ENCODE results near the gene CEP85. TPM values are rescaled to one million over a fixed set of nuclear protein-coding genes. Genes with fewer than 3 reads are reported as not detected.

CEP85 gene
- total and polyA plus RNA-seq, 2 of the 13 experiments (the other 11 are each of a cell fraction or from before 2014, with no cell fraction given) = 16.1 to 26.7 TPM

DNA sequence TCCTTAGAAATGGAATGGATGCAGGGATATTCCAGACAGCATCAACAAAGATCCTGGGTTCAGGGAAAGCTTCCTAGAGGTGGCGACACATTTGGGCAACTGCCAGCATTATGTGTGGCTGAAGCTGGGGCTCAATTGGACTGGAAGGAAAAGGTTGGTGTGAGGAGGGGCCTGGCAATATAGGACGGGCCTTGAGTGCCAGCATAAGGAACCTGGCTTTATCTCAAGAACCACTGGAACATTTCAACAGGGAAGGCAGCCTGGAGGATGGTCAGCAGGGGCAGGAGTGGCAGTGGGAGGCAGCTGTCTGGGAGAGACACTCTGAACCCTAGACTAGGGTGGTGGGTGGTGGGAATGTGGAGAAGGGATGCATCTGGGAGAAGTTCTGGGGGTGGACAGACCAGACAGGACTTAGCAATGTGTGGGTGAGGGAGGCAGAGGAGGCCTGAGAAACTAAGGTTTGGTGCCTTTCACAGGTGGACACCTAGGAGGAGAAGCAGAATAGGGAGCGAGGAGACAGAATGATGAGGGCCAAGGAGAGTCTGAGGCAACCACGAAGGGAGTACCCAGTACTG is 49.4 kb downstream of the CEP85 start:
- no peak for TF ChIP-seq KDM6A (CRISPR knock-in tag; IDR thresholded peaks at IDR 0.05; ENCODE audit: low read depth)
- no peak for TF ChIP-seq POLR2A (IDR thresholded peaks at IDR 0.05; ENCODE audit: insufficient read depth in 1 of 2, low read depth in 2 of 2, low read length in 2 of 2)
- TF ChIP-seq FOXC1 (CRISPR knock-in tag; IDR thresholded peaks at IDR 0.05; ENCODE audit: borderline replicate concordance) = no peak
- no peak for TF ChIP-seq RFX5 (IDR thresholded peaks at IDR 0.05; ENCODE audit: low read depth, low read length)
- no peak for TF ChIP-seq NCOR1 (IDR thresholded peaks at IDR 0.05; ENCODE audit: borderline replicate concordance, low read length)
- TF ChIP-seq NFKBIZ (CRISPR knock-in tag; IDR thresholded peaks at IDR 0.05) = no peak
- no peak for TF ChIP-seq ZNF264 (CRISPR knock-in tag; IDR thresholded peaks at IDR 0.05)
- no peak for TF ChIP-seq RARG (CRISPR knock-in tag; IDR thresholded peaks at IDR 0.05; ENCODE audit: low read depth)
- TF ChIP-seq HNF4G (IDR thresholded peaks at IDR 0.05; ENCODE audit: borderline replicate concordance, low read depth, low read length) = no peak
- no peak for TF ChIP-seq HNF4G (CRISPR knock-in tag; IDR thresholded peaks at IDR 0.05; ENCODE audit: borderline replicate concordance, low read depth)
- TF ChIP-seq NPAS2 (CRISPR knock-in tag; IDR thresholded peaks at IDR 0.05; ENCODE audit: borderline replicate concordance) = no peak
- no peak for TF ChIP-seq POLR2AphosphoS2 (IDR thresholded peaks at IDR 0.05; ENCODE audit: low read depth, low read length)
- TF ChIP-seq NR2F6 (IDR thresholded peaks at IDR 0.05) = no peak
- TF ChIP-seq NR2F6 (CRISPR knock-in tag; IDR thresholded peaks at IDR 0.05) = no peak
- H3K27me3 ChIP-seq (ENCODE audit: control insufficient read depth in 1 of 2, insufficient read depth in 2 of 2, low read length in 2 of 2) = no peaks in the 10 kb centered on the region
- H3K4me2 ChIP-seq (ENCODE audit: low read depth, low read length) = no peak overlapping the region
- no peaks in the 10 kb centered on the region for H4K20me1 ChIP-seq (ENCODE audit: insufficient read depth, low read length)
- CTCF ChIA-PET (ENCODE audit: low intra/inter-chr PET ratio, low total read pairs) = interaction anchor here (3.4 kb wide), 1 partner anchor 80 kb away, joined by 51 read pairs; no protein-coding TSS in a partner anchor
- no peak overlapping the region for H3K27ac ChIP-seq (ENCODE audit: extremely low read length, insufficient read depth, low read length)
- H2AFZ ChIP-seq (ENCODE audit: low read length) = no peak overlapping the region
- H3K4me1 ChIP-seq (ENCODE audit: insufficient read depth, low read length) = peaks cover 22% of the 10 kb centered on the region
- ATAC-seq (no peak), FAIRE-seq (no peak), DNase-seq (ENCODE audit: low spot score) (no peak)
- 89% methylated on average over 3 of the region's 4 CpGs for WGBS (ENCODE audit: low lambda C conversion rate)
- POLR2A ChIA-PET = no interaction called here
- H3K9me3 ChIP-seq (ENCODE audit: low read length) = no peaks in the 10 kb centered on the region
- no peaks in the 10 kb centered on the region for H3K79me2 ChIP-seq (ENCODE audit: insufficient read depth, low read length)
- H3K4me3 ChIP-seq (replicated peaks in 1 of 3; ENCODE audit: insufficient read depth in 1 of 3, low read depth in 2 of 3, low read length in 3 of 3) = no peak overlapping the region
- in situ Hi-C loops (cut with HindIII; ENCODE audit: extremely low pct_ligation_motif_present, low pct_unique_long_range_greater_than_20kb) (loop anchor here (5.0 kb wide), 2 partner anchors 39 to 109 kb away; no protein-coding TSS in a partner anchor), intact Hi-C loops (cut with micrococcal nuclease; ENCODE audit: unreplicated experiment) (no loop called here)
- no TSS peak for BruUV-seq (replicated peaks)
- H3K9ac ChIP-seq (ENCODE audit: insufficient read depth, low read depth, low read length) = no peak overlapping the region
- peaks cover 0 to 2% of the 10 kb centered on the region in 2 experiments; a peak in 1 of 5 replicates for H3K36me3 ChIP-seq (replicated peaks in 1 of 2; ENCODE audit: control insufficient read depth in 1 of 2, insufficient read depth in 2 of 2, low read length in 2 of 2)

All from HepG2 (cell line).